HG03135 (cell line): ENCODE results near the gene MRPL42.
"Not testable (repeated sequence)": the region's sequence is repeated elsewhere in the genome, so short reads cannot be mapped to it uniquely, and the experiment has no call there.

Experiments used
- ATAC-seq: cut with Tn5 transposase; IDR thresholded peaks from one replicate; pipeline ENCODE4 v1.9.1; 2021; ENCODE audit warnings: mild to moderate bottlenecking, moderate library complexity; ENCODE audit not compliant: unreplicated experiment

MRPL42 gene

GRCh38 chr12:93497456-93497855 lies 30.1 kb downstream of the MRPL42 start:
- no peak for ATAC-seq

- not testable (repeated sequence) for ATAC-seq
These were observed 31.5 kb downstream of the MRPL42 start for GRCh38 chr12:93498813-93499212.

- no peak for ATAC-seq
These were observed 32.9 kb downstream of the MRPL42 start for GRCh38 chr12:93500201-93500600.

- no peak for ATAC-seq
These were observed 33.4 kb downstream of the MRPL42 start for GRCh38 chr12:93500667-93501066.

- ATAC-seq, result no peak
These were observed 35.7 kb downstream of the MRPL42 start for GRCh38 chr12:93502802-93503623.

GRCh38 chr12:93507165-93507564 lies 39.9 kb downstream of the MRPL42 start:
- no peak for ATAC-seq

GRCh38 chr12:93509506-93509905 lies 42.2 kb downstream of the MRPL42 start:
- ATAC-seq, result no peak

GRCh38 chr12:93514853-93515252 lies 47.5 kb downstream of the MRPL42 start:
- no peak for ATAC-seq

- no peak for ATAC-seq
These were observed 51.4 kb downstream of the MRPL42 start for GRCh38 chr12:93518725-93519124.

GRCh38 chr12:93519859-93520258 lies 52.5 kb downstream of the MRPL42 start:
- ATAC-seq, result no peak

- ATAC-seq, result no peak
These were observed 53.1 kb downstream of the MRPL42 start for GRCh38 chr12:93520454-93520853.

- no peak for ATAC-seq
These were observed 54.1 kb downstream of the MRPL42 start for GRCh38 chr12:93521225-93522080.

- ATAC-seq, result no peak
These were observed 57.2 kb downstream of the MRPL42 start for GRCh38 chr12:93524386-93525133.

GRCh38 chr12:93526786-93527428 lies 59.6 kb downstream of the MRPL42 start:
- no peak for ATAC-seq

- ATAC-seq, result no peak
These were observed 63.0 kb downstream of the MRPL42 start for GRCh38 chr12:93530358-93530757.

GRCh38 chr12:93533310-93533709 lies 66.0 kb downstream of the MRPL42 start:
- ATAC-seq, result no peak

GRCh38 chr12:93536111-93536765 lies 68.9 kb downstream of the MRPL42 start:
- ATAC-seq, result peak; percentile 17

- ATAC-seq, result peak; percentile 90
These were observed 69.6 kb downstream of the MRPL42 start for GRCh38 chr12:93536766-93537488.

- ATAC-seq, result no peak
These were observed 70.5 kb downstream of the MRPL42 start for GRCh38 chr12:93537769-93538168.

- no peak for ATAC-seq
These were observed 72.5 kb downstream of the MRPL42 start for GRCh38 chr12:93539821-93540220.
